Measurements from ENCODE around the gene LSM14B.

LSM14B gene

GRCh38 chr20:62142252-62143080 is 20.2 kb downstream of the LSM14B start:
- TF ChIP-seq CTCF (conservative IDR thresholded peaks at IDR 0.05; ENCODE audit: control insufficient read depth, insufficient read depth, low read depth, low read length) = no peak
- H3K4me3 ChIP-seq (ENCODE audit: control insufficient read depth, low read depth, low read length) = peak overlapping the region; percentile 70
- no peak for DNase-seq (ENCODE audit: low read depth)

GRCh38 chr20:62143081-62143956 is 21.0 kb downstream of the LSM14B start, which contains the start of the genes PSMA7 and SS18L1:
Gene PSMA7, minus strand, starts transcription at chr20:62143394. Its CDS starts 91 bp downstream, at chr20:62143303.
Gene SS18L1, plus strand, starts transcription at chr20:62143769. Its CDS starts 52 bp downstream, at chr20:62143821.
- H3K4me3 ChIP-seq (ENCODE audit: control insufficient read depth, low read depth, low read length) = peak within 1 kb of the TSS; percentile 70
- TF ChIP-seq CTCF (conservative IDR thresholded peaks at IDR 0.05; ENCODE audit: control insufficient read depth, insufficient read depth, low read depth, low read length) = no peak
- peak; percentile 76 for DNase-seq (ENCODE audit: low read depth)

- peak; percentile 58 for DNase-seq (ENCODE audit: low read depth)
- TF ChIP-seq CTCF (conservative IDR thresholded peaks at IDR 0.05; ENCODE audit: control insufficient read depth, insufficient read depth, low read depth, low read length) = no peak
- peak overlapping the region; percentile 61 for H3K4me3 ChIP-seq (ENCODE audit: control insufficient read depth, low read depth, low read length)
These were observed 21.9 kb downstream of the LSM14B start for GRCh38 chr20:62143957-62144825.

- DNase-seq (ENCODE audit: low read depth) = no peak
- no peak for TF ChIP-seq CTCF (conservative IDR thresholded peaks at IDR 0.05; ENCODE audit: control insufficient read depth, insufficient read depth, low read depth, low read length)
- H3K4me3 ChIP-seq (ENCODE audit: control insufficient read depth, low read depth, low read length) = no peak overlapping the region
These were observed 23.4 kb downstream of the LSM14B start for GRCh38 chr20:62145688-62146018.

- no peak for DNase-seq (ENCODE audit: low read depth)
- no peak for TF ChIP-seq CTCF (conservative IDR thresholded peaks at IDR 0.05; ENCODE audit: control insufficient read depth, insufficient read depth, low read depth, low read length)
- H3K4me3 ChIP-seq (ENCODE audit: control insufficient read depth, low read depth, low read length) = no peak overlapping the region
These were observed 23.9 kb downstream of the LSM14B start for GRCh38 chr20:62146019-62146755.

Measured in fibroblast of mammary gland (primary cell).